Vagina (tissue), 2 donors: ENCODE results near the gene H3-3A.

Source experiments
- POLR2A ChIP-seq, 2 donors: fragments of 450-650 bp; IDR thresholded peaks; one replicate each; pipeline ENCODE4 v1.6.1; 2017; ENCODE audit warnings: antibody characterized with exemption in 2 of 2, mild to moderate bottlenecking in 2 of 2, moderate library complexity in 2 of 2
- POLR2AphosphoS5 ChIP-seq, 2 donors: sonication (generic); formaldehyde crosslinking; IDR thresholded peaks; one replicate each; pipeline ENCODE4 v1.9.0; 2017; ENCODE audit warnings: antibody characterized with exemption in 2 of 2, mild to moderate bottlenecking in 2 of 2, low read depth in 1 of 2; ENCODE audit not compliant: insufficient read depth in 1 of 2
- TF ChIP-seq, protein P1 (sequence below), 3 experiments: fragments of 450-650 bp in 2 of 3; fragments of 200-600 bp in 1 of 3; sonication (generic) in 1 of 3; IDR thresholded peaks; one replicate each; pipeline ENCODE4 v1.5.1; 2017 to 2019; ENCODE audit warnings: antibody characterized with exemption in 3 of 3, mild to moderate bottlenecking in 2 of 3, moderate library complexity in 2 of 3

DNA sequence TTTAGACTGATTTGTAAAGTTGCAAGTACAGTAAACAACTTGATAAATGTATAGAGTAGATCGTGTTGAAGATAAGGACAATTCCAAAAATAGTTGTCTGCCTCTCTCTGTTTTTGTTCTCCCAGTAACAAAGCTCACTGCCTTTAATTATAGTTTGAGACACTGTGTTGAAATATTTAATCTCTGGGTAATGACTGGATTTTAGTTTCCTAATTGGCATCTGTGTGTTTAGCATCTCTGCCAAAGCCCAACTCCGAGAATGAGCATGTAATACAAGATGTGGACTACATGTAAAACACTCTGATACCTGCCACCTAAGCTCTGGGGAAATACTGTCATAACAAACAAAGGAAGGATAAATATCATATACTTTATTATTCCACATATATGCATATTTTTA lies 35.7 kb upstream of the H3-3A start:
- TF ChIP-seq, protein P1, sequence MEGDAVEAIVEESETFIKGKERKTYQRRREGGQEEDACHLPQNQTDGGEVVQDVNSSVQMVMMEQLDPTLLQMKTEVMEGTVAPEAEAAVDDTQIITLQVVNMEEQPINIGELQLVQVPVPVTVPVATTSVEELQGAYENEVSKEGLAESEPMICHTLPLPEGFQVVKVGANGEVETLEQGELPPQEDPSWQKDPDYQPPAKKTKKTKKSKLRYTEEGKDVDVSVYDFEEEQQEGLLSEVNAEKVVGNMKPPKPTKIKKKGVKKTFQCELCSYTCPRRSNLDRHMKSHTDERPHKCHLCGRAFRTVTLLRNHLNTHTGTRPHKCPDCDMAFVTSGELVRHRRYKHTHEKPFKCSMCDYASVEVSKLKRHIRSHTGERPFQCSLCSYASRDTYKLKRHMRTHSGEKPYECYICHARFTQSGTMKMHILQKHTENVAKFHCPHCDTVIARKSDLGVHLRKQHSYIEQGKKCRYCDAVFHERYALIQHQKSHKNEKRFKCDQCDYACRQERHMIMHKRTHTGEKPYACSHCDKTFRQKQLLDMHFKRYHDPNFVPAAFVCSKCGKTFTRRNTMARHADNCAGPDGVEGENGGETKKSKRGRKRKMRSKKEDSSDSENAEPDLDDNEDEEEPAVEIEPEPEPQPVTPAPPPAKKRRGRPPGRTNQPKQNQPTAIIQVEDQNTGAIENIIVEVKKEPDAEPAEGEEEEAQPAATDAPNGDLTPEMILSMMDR (IDR thresholded peaks at IDR 0.05), result no peak
- TF ChIP-seq POLR2A (IDR thresholded peaks at IDR 0.05) (no peak), POLR2AphosphoS5 (IDR thresholded peaks at IDR 0.05; ENCODE audit: insufficient read depth in 1 of 2, low read depth in 1 of 2) (no peak)
